HG03108 (cell line): Measurements from ENCODE around the gene KCNF1.

Experiments
- ATAC-seq: cut with Tn5 transposase; IDR thresholded peaks from one replicate; pipeline ENCODE4 v1.9.1; 2021; ENCODE audit warnings: moderate library complexity; ENCODE audit not compliant: unreplicated experiment

Gene KCNF1

DNA sequence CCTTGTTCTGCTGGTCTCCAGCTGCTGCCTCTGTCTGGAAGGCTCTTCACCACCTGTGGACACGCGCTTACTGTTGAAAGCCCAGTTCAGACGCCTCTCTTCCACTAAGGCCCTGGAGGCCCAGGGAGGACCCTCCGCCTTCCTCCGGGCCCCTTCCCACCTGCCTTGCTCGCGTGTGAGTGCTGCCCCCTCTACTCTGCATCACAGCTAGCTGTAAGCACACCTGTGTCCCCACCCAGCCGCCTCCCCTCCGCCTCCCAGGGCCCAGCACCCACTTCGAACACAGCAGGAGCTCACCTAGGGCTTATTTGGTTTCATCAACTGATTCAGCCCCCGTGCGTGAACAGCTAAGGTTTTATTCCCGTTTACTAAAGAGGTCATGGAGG, 49.7 kb downstream of the KCNF1 start:
- ATAC-seq = no peak

DNA sequence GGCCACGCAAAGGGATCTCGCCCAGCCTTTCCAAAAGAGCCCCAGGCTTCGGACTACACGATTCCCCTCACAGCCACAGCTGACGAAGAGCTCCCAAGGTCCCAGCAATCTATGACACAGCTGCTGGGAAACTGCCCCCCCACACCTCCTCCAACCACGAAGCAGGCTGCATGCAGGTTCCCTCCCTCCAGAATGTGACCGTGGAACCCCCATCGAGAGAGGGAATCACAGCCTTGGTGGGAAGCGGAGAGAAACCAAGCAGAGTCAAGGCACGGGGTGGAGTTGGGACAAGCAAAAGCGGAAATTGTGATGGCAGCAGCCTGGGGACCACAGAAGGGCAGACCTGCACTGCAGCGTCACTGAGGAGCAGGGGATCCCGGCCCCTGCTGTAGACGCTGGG, 50.3 kb downstream of the KCNF1 start:
- ATAC-seq = no peak

DNA sequence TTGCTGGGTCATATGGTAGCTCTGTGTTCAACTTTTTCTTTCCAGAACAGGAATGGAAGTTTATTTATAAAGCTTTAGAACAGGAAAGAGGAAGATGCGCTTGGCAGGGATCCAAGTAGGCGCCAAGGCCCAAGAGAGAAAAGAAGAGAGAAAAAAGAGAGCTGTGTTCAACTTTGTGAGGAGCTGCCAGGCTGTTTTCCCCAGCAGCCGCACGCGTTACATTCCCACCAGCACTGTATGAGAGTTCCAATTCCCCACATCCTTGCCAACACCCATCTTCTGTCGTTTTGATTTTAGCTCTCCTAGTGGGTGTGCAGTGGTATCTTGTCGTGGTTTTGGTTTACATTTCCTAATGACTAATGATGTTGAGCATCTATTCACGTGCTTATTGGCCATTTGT, 51.4 kb downstream of the KCNF1 start:
- ATAC-seq = no peak
